CD4-positive, alpha-beta T cell treated with Interleukin-17A for 4 hours (primary cell): ENCODE results near the gene HFM1.
A peak's percentile ranks its signal among the peaks of the same experiment; 100 is the strongest.
"Not testable (repeated sequence)": the region's sequence is repeated elsewhere in the genome, so short reads cannot be mapped to it uniquely, and the experiment has no call there.

Experiments used
- DNase-seq: peaks from one replicate; pipeline ENCODE4 v3.0.0-alpha.2; 2020; ENCODE audit warnings: mixed read lengths

HFM1 gene

GRCh38 chr1:91372230-91372629 lies 32.4 kb downstream of the HFM1 start:
- not testable (repeated sequence) for DNase-seq

- DNase-seq = no peak
Measured at GRCh38 chr1:91349524-91349923, 55.1 kb downstream of the HFM1 start.

- DNase-seq = no peak
Measured at GRCh38 chr1:91346824-91347223, 57.8 kb downstream of the HFM1 start.

- no peak for DNase-seq
Measured at GRCh38 chr1:91345395-91346005, 59.1 kb downstream of the HFM1 start.

- DNase-seq = no peak
Measured at GRCh38 chr1:91338501-91338900, 66.1 kb downstream of the HFM1 start.

GRCh38 chr1:91335603-91336002 lies 69.0 kb downstream of the HFM1 start:
- DNase-seq = no peak

GRCh38 chr1:91334856-91335255 lies 69.8 kb downstream of the HFM1 start:
- DNase-seq = no peak

GRCh38 chr1:91325456-91325855 lies 79.2 kb downstream of the HFM1 start:
- no peak for DNase-seq

- DNase-seq = no peak
Measured at GRCh38 chr1:91314643-91315042, 90.0 kb downstream of the HFM1 start.

GRCh38 chr1:91311672-91312071 lies 93.0 kb downstream of the HFM1 start:
- DNase-seq = no peak

GRCh38 chr1:91308544-91308943 lies 96.1 kb downstream of the HFM1 start:
- no peak for DNase-seq

GRCh38 chr1:91307784-91308409 lies 96.7 kb downstream of the HFM1 start:
- DNase-seq = no peak

- no peak for DNase-seq
Measured at GRCh38 chr1:91303165-91303564, 101.5 kb downstream of the HFM1 start.

GRCh38 chr1:91288843-91289553 lies 115.6 kb downstream of the HFM1 start:
- DNase-seq = not testable (repeated sequence)

- not testable (repeated sequence) for DNase-seq
Measured at GRCh38 chr1:91286962-91287317, 117.7 kb downstream of the HFM1 start.

GRCh38 chr1:91286259-91286961 lies 118.2 kb downstream of the HFM1 start:
- DNase-seq = not testable (repeated sequence)

- DNase-seq = no peak
Measured at GRCh38 chr1:91283421-91283726, 121.3 kb downstream of the HFM1 start.

GRCh38 chr1:91282695-91283420 lies 121.8 kb downstream of the HFM1 start:
- peak; percentile 47 for DNase-seq

GRCh38 chr1:91281782-91282181 lies 122.9 kb downstream of the HFM1 start:
- no peak for DNase-seq

GRCh38 chr1:91278754-91279153 lies 125.9 kb downstream of the HFM1 start:
- no peak for DNase-seq

- DNase-seq = no peak
Measured at GRCh38 chr1:91273875-91274274, 130.8 kb downstream of the HFM1 start.

GRCh38 chr1:91261655-91262054 lies 143.0 kb downstream of the HFM1 start:
- DNase-seq = no peak

GRCh38 chr1:91245435-91245834 lies 159.2 kb downstream of the HFM1 start:
- no peak for DNase-seq
